GM19238 (cell line): ENCODE data around the gene SGPL1.
"Not testable (repeated sequence)": the region's sequence is repeated elsewhere in the genome, so short reads cannot be mapped to it uniquely, and the experiment has no call there.

Experiments used
- DNase-seq: peaks from one replicate; pipeline ENCODE4 v3.0.0; 2011; ENCODE audit warnings: low spot score; ENCODE audit not compliant: insufficient read length

SGPL1 gene

DNA sequence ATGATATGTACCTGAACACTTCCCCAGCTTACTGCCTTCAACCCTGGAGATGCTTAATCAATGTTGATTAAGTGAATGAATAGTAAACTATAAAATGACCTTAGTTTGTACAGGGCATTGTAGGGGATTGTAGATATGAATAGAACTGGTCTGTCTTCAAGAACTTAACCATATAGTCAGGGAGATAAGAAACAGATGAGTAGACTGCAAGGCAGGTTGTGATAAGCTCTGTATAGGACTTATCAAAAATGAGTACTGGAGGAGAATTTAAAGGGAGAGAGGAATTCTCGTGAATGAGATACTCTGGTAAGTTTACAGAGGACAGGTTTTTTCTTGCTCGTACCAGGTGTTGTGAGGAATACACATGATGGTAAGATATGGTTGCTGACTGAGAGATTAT, 27.6 kb downstream of the SGPL1 start:
- DNase-seq: no peak

DNA sequence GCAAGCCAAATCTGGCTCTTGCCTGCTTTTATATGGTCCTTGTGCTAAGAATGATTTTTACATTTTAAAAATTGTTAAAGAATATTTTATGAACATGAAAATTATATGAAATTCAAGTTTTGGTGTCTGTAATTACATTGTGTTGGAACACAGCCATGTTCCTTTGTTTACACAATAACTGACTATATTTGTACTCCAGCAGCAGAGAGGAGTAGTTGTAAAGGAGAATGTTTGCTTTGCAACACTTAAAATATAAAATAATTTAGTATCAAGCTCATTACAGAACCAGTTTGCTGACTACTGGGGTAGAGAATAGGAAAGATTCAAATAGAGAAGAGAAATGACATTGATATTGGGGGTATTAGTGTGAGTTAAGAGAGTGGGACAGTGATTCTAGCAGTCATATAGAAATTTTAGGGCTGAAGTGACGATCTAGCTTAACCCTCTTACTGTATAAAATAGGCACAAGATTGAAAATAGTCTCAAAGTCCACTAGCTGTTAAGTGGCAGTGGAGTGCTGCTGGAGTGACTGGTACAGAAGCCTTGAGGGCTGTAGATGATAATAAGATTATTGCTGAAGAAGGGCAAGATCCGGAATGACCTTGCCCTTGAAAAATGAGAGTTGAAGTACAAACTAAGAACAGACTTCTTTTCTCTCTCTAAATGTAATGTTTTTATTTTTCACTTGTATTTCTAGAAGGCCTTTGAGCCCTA, 28.2 kb downstream of the SGPL1 start:
- no peak for DNase-seq

DNA sequence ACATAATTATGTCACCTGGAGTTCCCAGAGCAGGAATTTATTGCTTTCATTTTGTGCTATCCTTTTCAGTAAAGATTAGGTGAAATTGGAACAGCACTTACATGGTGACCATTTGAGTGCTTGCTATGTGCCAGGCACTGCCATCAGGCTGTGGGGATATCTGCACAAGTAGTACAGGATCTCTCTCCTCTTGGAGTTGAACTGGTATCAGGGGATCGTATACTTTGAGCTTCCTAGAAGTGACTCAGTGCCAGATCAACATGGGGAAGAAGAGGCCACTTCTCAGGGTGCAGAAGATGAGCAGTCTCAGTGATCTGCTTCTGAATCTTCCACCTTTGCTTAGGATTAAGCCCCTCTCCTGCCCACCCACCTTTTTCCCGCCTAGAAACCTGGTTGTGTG, 29.5 kb downstream of the SGPL1 start:
- no peak for DNase-seq

DNA sequence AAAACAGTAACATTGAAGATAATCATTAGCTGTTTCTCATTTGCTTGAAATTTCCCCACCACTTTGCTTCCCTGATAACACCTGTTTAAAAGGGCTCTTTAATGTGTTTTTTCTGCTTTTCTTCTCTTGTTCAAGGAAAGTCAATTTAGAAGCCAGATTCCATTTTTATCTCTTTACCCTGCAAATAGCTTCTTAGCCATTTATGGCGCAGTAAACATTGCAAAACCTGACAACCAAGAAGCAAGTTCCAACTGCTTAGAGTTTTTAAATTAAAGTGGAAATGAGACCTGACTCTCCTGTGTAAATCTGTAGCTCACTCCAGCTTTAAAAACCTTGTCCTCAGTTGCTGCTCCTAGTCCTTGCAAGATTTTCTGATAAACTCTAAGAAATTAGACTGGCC, 30.1 kb downstream of the SGPL1 start:
- DNase-seq: no peak

DNA sequence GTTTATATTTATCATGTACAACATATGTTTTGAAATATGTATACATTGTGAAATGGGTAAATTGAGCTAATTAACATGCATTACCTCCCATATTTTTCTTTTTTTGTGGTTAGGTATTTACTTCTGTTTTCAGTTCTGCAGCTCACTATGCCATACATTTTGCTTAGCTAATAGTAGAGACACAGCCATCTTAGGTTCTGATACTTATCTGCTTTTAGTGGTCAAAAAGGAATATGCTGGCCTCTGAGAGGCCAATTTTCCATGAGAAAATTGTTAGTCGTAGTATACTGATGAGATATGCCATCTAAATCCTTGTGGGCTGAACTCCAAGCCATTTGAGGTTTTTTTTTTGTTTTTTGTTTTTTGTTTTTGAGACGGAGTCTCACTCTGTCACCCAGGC, 31.0 kb downstream of the SGPL1 start:
- no peak for DNase-seq

DNA sequence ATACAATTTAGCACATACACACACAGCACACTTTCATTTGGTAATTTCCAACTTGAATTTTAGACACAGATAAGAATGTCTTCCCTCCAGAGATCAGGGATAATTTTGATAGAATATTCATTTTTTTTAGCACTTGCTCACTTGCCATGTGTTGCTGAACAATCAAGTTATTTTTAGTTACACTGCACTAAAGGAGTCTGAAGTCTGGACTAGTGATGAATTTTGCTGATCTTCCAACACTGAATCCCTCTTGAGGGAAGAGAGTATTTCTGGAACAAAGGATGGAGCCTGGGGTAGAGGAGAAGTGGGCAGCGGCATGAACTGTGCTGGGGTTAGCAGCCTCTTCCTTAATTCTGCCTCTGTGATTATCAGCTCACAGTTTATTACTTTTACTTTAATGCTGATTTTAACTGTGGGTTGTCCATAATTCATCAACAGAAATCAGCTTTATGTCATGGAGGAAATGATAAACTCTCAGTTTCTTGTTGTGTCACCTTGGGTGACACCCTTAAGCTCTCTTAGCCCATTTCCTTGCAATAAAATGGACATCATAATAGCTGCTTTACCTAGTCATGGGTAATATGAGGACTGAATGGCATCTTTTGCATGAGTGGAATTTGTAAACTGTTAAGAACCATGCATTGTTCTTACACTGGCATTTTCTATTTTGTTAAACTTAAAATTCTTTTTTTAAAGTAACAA, 32.1 kb downstream of the SGPL1 start:
- DNase-seq: no peak

DNA sequence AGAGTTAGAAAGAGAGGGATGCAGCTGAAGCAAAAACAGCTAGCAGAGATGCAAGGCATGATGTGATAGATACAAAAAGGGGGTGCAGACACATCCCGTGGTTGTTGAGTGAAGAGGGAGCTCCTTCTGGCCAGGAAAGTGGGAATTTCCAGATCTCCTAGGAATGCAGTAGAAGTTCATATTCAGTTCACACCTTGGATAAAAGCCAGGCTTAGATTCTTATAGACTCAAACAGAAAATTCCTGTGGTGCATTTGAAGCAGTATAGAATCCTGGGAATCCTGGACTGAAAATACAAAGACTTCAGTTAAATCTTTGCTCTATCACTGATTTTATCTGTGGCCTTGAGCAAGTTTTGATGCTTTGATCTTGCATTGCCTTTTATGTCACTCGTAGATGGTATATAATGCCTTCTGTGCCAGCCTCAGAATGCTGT, 33.9 kb downstream of the SGPL1 start:
- no peak for DNase-seq

DNA sequence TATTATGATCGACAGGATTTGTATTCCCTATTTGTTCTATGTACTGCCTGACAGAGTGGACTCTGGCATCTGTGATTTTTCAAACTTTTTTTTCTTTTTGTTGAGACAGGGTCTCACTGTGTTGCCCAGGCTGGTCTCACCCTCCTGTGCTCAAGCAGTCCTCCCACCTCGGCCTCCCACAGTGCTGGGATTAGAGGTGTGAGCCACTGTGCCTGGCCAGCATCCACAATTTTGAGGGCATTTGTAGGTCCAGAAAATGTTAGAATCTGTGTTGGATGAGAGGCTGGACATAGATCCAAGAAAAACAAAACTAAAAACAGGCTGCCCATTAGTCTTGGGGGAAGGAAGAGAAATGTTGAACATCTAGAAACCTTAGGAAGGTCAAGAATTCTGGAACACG, 34.3 kb downstream of the SGPL1 start:
- no peak for DNase-seq

DNA sequence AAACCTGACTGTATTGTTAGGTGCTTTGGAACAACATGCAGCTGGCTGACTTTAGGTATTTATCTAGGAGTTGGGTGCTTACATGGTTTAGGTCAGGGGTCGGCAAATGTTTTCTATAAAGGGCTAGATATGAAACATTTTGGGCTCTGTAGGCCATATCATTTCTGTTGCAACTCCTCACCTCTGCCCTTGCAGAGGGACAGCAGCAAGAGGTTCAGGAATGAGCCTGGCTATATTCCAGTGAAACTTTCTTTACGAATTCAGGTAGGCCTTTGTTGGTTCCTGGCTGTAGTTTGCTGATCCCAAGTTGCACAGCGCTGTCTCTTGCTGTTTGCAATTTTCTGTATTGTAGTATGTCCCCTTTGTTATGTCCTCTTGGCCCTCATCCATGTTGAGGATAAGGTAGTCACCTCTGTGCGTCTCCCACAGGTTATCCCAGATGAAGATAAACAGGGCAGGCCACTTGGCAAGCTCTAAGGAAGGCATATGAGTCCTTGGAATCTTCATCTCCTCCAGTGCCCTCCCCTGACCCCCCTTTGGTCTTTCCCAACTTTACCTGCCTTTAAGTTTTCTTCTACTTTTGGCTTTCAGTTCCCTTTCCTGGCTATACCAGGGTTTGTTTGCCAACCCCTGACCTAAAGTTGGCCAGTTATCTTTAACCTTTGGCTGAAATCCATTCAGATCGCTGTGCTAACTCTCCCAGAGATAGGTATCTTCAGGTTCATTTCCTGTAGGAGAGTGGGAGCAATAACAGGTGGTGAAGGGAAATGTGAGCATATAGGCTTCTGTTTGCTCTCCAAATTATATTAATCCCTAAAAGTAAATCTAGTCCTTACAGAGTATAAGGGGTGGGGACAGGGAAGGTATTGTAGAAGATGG, 36.1 kb downstream of the SGPL1 start:
- DNase-seq: no peak

DNA sequence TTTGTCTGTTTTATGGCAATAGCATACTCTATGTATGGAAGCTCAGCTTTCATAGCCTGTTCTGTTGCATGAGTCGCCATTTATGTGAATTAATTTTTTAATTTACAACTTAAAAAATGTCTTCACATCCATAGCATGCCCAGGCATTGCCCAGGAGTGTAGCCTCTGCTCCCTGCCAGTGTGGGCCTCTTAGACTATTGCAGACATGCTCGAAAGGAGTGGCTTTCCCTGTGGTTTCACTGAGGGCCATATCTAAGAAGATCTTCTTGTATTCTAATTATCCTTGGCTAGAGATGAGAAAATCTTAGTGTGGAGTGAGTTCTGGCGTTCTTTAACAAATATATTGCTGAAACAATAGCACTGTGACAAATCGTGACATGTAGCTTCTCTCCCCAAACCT, 37.3 kb downstream of the SGPL1 start:
- DNase-seq: no peak

DNA sequence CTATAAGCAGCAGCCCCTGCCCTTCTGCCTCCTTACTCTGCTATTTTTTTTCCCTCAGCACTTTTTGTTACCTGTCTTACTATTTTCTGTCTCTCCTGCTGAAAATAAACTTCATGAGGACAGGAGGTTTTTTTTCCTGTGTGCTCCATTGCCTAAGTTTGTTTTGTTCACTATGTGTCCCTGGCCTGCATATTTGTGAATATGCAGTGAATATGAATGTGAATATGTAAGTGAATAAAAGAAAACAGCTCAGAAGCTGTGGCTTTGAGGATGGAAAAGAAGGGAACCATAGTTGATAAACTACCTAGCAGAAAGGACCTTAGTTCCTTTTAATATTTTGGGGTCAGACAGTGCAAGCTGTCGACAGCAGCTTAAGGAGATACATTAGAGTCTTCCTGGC, 37.7 kb downstream of the SGPL1 start:
- no peak for DNase-seq

DNA sequence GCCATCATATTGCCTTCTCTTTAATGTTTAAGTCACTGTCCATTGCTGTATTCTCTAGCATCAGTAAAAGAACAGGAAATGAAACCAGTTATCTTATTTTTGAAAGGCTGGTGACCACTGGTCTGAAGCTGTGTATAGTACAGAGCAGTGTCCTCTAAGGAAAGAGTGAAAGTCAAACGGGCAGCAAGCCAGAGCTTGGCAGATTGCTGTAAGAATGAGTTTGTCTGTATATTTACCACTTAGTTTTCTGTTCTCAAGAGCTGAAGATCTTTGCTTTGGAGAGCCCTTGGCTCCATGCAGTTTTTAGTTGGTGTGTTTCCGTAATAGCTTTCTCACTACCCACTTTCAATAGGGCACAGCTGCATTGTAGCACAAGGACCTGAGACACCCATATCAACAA, 40.7 kb downstream of the SGPL1 start:
- no peak for DNase-seq

DNA sequence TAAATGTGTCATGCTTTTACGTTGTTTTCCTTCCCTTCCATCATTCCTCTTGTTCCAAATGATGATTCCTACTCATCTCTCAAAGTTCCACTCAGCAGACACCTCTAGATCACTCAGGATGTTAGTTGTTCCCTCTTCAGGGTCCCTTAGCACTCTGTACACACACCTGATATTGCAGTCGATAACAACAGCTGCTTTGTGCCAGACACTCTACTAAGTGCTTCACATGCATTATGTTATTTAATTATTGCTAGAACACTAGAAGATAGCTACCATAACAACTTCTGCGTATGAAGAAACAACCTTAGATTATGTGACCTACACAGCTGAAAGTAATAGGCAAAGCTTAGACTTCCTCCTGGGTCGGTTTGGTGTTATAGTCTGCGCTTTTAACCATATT, 43.0 kb downstream of the SGPL1 start:
- DNase-seq: no peak

DNA sequence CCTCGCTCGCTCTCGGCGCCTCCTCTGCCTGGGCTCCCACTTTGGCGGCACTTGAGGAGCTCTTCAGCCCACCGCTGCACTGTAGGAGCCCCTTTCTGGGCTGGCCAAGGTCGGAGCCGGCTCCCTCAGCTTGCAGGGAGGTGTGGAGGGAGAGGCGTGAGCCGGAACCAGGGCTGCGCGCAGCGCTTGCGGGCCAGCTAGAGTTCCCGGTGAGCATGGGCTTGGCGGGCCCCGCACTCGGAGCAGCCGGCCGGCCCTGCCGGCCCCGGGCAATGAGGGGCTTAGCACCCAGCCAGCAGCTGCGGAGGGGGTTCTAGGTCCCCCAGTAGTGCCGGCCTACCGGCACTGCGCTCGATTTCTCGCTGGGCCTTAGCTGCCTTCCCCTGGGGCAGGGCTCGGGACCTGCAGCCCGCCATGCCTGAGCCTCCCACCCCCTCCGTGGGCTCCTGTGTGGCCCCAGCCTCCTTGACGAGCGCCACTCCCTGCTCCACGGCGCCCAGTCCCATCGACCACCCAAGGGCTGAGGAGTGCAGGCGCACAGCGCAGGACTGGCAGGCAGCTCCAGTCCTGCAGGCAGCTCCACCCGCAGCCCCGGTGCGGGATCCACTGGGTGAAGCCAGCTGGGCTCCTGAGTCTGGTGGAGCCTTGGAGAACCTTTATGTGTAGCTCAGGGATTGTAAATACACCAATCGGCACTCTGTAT, 45.9 kb downstream of the SGPL1 start:
- not testable (repeated sequence) for DNase-seq

DNA sequence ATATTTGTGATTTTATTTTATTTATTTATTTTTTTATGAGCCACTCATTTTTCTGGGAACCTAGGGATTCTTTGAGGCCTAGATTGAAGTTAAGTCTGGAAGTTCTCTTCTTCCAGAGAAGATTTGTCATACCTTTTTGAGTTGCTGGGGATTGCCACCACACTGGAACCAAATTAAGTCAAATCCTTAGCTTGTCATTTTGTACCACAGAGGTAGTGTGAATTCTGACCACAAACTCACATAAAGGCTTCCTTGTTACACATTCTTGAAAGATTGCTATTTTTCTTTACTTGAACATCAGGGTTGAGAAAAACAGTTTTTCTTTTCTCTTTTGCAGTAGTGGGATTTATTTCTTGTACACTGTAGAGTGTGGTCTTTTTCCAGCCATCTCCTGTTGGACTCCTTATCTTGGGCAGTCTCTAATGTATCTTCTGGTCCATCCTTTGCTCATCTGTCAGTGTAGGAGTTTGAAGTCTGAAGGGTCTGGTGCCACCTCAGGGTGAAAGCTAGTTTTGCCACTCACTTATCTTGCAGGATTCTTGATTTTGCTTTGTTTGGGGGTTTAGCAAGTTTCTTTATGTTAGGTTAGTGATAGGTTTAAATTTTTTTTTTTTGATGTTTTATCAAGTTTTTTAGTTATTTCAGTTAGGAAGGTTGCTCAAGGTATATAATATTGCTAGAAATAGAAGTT, 47.9 kb downstream of the SGPL1 start:
- no peak for DNase-seq

DNA sequence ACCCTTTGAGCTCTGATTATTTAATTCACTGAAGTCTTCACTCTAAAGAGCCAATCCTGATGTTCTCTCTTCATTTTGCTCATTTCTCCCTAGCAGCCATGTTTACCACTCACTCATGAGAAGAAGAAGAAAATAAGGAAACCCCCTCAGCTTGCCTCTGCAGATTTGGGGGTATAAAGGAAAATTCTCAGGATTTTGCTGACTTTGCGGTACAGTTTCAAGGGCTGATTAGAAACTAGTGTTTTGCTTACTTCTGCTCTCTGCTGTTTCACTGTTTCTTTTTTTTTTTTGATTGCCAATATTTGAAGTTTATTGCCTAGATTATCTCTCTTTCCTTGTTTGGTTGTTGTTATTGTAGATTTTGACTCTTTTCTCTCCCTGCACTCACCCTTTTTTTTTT, 49.2 kb downstream of the SGPL1 start:
- no peak for DNase-seq

DNA sequence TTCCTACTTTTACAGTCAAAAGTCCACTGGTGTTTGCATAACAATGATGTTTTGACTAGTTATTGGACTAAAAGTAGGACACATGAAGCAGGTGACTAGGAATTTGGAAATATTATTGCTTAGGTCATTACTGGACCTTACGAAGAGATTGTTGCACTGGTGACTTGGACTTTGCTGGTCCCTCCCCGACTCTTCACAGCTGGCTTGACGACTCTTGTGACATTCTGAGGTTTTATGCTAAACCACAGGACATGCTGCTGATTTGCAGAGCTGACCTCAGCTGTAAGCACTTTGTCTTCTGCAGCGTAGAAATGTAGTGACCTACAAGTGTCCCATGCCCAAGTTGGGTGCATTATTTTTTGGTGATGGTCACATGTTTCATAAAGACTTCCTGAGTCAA, 50.7 kb downstream of the SGPL1 start:
- no peak for DNase-seq

DNA sequence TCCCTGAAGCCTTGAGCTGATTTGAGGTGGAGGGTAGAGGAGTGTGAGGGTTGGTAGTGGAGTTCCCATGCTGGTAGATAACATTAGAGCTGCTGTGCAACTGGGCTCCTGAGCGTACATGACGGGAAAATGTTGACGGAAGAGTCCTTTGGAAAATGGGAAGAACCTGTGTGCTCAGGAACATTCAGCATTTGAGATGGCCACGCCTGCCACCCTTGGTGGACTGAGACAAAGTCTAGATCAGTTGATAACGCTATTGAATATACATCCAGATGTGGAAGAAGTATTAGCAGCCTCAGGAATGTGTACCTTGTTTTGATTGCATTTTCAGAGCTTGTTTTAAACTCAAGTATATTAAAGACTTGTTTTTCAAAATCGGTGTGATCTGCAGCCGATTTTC, 56.5 kb downstream of the SGPL1 start:
- no peak for DNase-seq

DNA sequence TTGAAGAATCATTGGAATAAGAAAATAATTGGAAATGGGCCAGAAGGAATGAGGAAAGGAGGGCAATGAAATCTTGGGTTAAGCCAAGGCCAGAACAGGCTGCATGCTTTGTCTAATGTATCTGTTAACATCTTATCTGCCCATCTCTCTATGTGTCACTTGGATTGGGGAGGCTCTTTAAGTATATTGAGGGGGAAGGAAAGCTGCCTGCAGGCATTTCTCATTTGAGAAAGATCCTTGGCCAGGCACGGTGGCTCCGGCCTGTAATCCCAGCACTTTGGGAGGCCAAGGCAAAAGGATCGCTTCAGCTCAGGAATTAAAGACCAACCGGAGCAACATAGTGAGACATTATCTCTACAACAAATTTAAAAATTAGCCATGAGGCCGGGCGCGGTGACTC, 58.3 kb downstream of the SGPL1 start:
- no peak for DNase-seq

DNA sequence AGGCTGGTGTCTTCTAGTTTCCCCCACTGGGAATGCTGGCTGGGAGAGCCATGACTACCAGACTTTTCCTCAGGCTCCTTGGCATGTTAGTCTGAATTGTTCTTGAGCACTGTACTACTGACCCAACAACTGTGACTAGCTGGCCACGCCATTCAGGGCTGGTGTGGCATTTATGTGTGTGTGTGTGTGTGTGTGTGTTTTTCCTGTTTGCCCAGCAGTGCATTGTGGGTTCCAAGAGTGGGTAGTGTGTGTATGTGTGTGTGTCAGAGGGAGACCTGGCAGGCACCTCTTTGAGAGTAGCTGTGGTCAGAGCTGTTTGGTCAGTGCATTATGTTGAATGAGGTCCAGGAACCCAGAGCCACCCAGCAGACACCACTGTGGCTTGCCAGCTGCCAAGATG, 63.5 kb downstream of the SGPL1 start:
- DNase-seq: no peak

DNA sequence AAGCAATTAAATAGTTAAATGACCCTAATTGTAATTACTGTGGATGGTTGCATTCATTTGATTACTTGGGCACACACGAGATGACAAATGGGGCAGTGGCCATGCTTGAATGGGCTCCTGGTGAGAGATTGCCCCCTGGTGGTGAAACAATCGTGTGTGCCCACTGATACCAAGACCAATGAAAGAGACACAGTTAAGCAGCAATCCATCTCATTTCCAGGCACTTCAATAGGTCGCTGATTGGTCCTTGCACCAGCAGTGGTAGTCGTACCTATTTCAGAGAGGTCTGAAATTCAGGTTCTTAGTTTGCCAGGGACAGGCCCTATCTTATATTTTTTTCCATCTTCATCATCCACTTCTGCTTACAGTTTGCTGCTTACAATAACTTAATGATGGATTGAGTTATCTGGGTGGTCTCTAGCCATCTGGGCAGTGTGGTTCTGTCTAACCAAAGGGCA, 64.4 kb downstream of the SGPL1 start:
- peak; percentile 63 for DNase-seq
